HG03469 (cell line): ENCODE measurements around the gene RAB5B.
"Not testable (repeated sequence)": the region's sequence is repeated elsewhere in the genome, so short reads cannot be mapped to it uniquely, and the experiment has no call there.

Source experiments
- ATAC-seq: cut with Tn5 transposase; IDR thresholded peaks from one replicate; pipeline ENCODE4 v1.9.1; 2021; ENCODE audit warnings: mild to moderate bottlenecking, moderate library complexity, moderate number of reproducible peaks; ENCODE audit not compliant: unreplicated experiment

The RAB5B gene

DNA sequence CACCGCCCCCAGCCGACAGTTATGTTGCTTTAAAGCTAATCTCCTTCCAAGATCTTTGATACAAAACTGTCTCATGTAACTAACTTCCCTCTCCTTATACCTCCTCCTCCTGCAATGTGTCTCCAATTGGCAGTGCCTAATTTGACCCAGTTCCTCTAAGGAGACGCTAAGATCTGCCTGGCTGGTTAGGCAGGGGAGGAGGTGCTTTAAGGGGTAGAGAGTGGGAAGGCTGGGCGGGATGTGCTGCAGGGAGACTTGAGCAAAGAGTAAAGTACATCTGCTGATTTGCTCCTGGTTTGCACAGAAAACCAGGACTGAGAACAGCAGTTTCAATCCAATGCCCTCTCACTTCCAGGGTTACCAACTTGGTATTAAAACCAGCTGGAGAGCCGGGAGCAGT lies 39.6 kb downstream of the RAB5B start:
- no peak for ATAC-seq

DNA sequence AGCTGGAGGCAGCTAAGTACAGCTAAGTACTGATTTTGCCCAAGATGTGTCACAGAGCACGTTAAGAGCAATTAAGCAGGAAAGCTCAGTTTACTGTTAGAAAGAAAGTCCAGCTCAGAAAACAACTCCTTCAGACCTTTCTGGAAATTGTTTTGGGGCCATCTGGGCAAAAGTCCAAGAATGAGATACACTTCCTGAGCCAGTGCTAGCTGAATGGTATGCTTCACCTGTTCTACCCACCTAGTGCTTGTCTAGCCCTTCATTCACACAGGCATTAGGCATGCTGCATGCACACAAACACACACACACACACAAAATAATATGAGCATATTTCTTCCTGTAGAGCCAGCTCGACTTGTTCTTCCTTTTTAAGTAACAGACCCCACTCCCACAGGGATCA lies 40.3 kb downstream of the RAB5B start:
- ATAC-seq = no peak

DNA sequence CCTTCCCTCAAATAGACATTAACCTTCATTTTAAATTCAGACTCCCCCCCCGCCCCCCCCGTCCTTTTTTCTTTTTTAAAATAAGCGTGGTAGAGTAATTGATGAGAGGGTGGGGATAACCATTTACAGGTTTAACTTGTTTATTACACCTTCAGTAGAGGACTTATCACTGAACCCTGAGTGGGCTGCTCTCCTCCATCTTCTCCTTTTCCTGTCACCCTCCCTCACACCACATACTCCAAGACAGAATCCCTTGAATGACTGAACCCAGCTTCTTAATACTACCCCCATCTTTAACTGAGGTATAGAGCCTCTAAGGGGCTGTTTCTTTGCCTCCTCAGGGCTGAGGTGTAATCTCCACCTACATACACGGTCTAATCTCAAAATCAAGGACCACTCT lies 43.3 kb downstream of the RAB5B start:
- ATAC-seq = no peak

DNA sequence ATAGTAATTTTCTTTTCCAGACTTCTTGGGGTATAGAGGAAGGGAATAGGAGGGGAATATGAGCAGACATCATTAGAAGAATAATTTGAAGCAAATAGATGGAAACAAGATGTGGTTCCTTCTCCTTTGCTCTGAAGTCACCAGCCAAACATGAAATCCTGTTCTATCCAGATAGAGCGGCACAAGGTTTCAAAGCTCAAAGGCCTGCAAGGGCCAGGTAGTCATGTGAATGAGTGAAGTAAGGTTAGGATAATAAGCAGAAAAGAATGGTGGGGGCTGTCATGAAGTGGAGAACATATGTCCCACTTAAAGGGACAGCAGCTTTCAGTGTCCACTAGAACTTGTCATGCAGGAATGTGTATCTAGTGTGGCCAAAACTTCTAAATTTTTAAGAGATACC lies 44.5 kb downstream of the RAB5B start:
- no peak for ATAC-seq

DNA sequence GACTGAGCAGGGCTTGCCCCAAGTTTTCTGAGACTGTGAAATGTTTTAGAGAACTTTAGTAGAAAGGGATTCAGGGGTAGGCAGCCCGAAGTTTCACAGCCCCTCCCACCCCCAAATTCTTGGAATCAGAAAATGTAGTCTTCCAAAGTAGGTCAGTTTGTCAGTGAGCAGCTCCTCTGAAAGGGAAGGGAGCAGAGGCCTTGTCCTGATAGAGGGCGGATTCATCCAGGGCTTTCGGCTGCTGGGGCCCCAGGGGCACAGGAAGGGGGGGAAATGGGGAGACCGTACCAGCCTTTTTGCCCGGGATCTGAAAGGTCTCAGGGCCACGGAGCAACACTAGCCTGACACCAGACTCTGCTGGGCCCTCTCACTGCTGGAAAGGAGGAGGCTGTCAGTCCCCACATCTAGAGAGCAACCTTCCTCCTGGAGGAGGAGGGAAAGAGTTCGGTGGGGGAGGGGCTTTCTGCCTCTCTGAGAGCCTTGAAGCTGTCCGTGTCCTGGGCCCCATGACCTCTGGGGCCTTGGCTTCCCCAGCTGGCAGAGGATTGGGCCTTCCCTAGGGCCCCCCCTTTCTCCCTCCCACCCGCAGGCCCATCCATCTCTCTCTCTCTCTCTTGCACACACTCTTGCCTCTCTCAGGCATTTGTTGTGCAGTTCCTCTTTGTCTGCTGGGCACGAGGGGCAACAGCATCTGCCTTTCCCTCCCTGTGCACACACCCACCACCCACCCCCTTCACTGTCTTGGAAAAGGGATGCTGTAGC lies 46.7 kb downstream of the RAB5B start, which contains the start of gene IKZF4:
TSS of gene IKZF4 (plus strand) at position 621 of the 762 bp plus-strand sequence. CDS start 451 bp downstream, outside the sequence.
- no peak for ATAC-seq

DNA sequence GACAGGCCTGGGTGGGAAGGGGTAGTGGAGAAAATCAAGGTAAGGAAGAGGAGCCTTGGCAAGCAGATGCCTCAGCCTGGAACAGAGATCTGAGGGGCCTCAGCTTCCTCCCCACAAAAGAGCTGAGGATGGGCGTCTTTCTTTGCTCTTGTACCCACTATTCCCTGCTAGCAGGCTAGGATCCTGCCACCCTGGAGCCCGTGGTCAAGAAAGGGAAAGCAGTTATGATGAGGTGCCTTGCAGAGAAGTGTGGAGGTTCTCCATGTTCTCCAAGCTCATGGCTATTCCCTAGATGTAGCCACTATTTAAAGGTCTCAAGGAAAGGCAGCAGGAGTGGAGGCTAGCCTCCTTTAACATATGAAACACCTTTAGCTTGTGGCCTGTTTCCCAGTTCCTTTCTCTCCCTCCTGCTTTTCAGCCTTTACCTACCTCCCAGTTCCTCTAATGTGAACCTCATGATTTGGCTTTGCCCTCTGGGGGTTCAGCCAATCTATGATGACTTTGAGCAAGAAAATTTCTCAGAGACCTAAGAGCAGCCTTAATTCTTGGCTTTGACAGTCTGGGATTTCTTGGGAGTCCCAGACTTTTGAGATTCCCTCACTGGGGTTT lies 48.1 kb downstream of the RAB5B start:
- no peak for ATAC-seq

DNA sequence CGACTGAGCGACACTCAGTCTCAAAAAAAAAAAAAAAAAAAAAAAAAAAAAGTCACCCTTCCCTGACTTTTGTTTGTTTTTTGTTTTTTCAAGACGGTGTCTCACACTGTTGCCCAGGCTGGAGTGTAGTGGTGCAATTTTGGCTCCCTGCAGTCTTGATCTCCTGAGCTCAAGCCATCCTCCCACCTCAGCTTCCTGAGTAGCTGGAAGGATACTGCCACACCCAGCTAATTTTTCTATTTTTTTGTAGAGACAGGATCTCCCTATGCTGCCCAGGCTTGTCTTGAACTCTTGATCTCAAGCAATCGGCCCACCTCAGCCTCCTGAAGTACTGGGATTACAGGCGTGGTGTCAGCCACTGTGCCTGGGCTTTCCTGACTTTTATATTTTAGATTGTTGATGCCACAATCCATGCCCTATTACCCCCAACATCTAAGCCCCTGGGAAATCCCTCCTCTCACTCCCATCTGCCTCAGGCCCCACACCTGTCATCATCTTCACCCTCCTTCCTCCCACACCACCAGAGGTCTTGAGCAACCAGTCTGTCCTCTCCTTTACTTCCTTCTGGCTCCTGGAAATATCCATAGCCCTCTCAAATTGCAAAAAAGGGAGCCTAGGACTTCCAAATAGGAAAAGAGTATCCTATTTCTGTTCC lies 54.8 kb downstream of the RAB5B start:
- ATAC-seq = no peak

DNA sequence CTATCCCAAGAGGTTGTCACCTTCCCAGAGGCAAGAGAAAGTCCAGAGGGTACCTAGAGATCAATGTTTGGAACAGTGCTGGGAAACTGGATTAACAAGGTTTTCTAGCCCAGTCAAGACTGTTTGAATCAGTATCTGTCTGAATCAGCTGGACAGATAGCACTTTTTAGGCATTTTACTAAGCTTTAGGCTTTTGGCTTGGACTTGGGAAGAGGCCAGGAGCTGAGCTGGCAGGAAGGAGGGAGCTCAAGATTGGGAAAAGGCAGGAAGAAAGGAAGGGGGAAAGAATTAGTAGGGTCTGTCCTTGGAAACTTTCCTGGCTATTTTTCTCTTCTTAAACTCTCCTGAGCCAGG lies 55.3 kb downstream of the RAB5B start:
- ATAC-seq = no peak

DNA sequence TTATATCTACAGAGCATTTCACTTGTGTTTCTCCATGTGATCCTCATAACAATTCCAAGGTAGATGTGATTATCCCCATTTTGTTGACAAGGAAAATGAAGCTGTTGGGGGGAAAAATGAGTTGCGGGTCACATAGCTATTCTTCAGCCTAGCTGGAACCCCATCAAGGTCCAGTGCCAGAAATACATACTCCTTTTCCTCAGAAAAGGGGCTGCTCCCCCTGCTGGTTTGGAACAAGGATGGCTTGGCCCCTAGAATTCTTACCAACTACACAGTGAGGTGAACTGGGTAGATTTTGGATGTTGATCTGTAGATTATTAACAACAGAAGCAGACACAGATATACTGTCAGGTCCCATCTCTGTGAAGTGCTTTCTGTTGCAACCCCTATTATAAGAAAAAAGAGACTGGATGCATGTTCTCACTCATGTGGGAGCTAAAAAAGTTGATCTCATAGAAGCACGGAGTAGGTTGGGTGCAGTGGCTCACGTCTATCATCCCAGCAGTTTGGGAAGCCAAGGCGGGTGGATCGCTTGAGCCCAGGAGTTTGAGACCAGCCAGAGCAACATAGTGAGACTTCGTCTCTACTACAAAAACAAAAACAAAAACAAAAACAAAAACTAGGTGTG lies 55.9 kb downstream of the RAB5B start:
- no peak for ATAC-seq

DNA sequence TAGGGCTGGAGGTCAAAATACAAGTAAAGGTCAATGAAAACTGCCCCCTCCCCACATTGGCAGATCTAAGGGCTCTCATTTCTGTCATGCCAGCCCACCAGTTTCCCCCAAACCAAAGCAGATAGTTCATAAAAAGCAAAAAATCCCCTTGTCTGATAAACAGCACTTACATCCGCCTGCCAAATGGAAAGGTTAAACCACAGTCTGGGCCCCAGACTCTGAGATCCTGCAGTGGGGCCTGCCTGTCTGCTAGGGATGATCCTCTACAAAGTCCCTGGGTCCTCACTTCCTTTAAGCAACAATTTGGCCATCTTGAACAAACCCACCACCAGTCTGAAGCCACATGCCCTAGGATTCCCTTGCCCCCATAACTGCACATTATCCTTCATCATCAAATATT lies 58.1 kb downstream of the RAB5B start:
- ATAC-seq = no peak

DNA sequence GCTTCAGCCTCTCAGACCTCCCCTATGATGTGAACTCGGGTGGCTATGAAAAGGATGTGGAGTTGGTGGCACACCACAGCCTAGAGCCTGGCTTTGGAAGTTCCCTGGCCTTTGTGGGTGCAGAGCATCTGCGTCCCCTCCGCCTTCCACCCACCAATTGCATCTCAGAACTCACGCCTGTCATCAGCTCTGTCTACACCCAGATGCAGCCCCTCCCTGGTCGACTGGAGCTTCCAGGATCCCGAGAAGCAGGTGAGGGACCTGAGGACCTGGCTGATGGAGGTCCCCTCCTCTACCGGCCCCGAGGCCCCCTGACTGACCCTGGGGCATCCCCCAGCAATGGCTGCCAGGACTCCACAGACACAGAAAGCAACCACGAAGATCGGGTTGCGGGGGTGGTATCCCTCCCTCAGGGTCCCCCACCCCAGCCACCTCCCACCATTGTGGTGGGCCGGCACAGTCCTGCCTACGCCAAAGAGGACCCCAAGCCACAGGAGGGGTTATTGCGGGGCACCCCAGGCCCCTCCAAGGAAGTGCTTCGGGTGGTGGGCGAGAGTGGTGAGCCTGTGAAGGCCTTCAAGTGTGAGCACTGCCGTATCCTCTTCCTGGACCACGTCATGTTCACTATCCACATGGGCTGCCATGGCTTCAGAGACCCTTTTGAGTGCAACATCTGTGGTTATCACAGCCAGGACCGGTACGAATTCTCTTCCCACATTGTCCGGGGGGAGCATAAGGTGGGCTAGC lies 60.9 kb downstream of the RAB5B start:
- no peak for ATAC-seq

DNA sequence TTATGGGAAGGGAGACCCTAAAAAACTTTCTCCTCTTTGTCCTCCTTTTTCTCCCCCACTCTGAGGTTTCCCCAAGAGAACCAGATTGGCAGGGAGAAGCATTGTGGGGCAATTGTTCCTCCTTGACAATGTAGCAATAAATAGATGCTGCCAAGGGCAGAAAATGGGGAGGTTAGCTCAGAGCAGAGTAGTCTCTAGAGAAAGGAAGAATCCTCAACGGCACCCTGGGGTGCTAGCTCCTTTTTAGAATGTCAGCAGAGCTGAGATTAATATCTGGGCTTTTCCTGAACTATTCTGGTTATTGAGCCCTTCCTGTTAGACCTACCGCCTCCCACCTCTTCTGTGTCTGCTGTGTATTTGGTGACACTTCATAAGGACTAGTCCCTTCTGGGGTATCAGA lies 63.3 kb downstream of the RAB5B start:
- ATAC-seq = no peak

DNA sequence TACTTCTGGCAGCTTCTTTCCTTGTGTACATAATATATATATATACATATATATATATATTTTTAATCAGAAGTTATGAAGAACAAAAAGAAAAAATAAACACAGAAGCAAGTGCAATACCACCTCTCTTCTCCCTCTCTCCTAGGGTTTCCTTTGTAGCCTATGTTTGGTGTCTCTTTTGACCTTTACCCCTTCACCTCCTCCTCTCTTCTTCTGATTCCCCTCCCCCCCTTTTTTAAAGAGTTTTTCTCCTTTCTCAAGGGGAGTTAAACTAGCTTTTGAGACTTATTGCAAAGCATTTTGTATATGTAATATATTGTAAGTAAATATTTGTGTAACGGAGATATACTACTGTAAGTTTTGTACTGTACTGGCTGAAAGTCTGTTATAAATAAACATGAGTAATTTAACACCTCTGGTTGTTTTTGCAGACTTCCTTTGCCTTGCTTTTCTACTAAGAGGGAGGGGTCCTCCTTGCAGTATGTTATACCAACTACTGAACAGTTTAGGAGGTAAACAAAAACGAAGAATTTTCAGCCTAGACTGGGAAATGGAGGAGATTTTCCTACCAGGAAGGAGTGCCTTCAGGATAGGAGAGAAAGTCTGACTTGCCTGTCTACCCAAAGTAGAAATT lies 64.3 kb downstream of the RAB5B start:
- no peak for ATAC-seq

DNA sequence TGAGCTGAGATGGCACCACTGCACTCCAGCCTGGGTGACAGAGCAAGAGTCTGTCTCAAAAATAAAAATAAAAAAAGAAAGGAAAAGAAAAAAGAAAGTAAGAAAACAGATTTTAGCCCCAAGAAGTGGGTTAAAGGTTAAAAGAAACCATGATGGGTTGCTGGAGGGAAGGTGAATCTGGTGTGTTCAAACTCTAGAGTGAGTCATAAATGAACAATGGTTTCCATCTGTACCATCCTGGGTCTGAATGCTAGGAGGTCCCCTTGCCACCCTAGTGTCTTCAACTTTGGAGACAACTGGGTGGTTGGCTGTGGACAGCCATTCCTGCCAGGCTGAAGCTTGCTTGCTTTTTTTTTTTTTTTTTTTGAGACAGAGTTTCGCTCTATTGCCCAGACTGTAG lies 66.3 kb downstream of the RAB5B start:
- no peak for ATAC-seq

DNA sequence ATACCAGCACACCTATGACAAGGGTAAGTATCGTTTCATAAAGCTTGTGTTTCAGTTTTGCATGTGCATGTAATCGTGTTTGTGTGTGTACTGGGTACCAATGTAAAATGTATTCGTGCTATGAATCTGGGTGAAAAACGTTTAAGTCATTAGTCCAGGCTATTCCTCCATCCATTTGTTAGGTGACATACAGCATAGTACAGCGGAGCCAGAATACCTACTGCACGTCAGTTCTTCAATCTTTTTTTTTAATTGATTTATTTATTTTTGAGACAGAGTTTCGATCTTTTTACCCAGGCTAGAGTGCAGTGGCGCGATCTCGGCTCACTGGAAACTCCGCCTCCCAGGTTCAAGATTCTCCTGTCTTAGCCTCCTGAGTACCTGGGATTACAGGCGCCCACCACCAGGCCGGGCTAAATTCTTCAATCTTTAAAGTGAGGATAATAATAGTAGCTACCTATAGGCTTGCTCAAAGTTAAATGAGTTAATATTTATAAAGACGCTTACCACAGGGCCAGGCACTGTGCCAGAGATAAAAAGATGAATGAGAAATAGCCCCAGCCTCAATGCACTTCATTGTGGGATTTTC lies 67.2 kb downstream of the RAB5B start:
- no peak for ATAC-seq

DNA sequence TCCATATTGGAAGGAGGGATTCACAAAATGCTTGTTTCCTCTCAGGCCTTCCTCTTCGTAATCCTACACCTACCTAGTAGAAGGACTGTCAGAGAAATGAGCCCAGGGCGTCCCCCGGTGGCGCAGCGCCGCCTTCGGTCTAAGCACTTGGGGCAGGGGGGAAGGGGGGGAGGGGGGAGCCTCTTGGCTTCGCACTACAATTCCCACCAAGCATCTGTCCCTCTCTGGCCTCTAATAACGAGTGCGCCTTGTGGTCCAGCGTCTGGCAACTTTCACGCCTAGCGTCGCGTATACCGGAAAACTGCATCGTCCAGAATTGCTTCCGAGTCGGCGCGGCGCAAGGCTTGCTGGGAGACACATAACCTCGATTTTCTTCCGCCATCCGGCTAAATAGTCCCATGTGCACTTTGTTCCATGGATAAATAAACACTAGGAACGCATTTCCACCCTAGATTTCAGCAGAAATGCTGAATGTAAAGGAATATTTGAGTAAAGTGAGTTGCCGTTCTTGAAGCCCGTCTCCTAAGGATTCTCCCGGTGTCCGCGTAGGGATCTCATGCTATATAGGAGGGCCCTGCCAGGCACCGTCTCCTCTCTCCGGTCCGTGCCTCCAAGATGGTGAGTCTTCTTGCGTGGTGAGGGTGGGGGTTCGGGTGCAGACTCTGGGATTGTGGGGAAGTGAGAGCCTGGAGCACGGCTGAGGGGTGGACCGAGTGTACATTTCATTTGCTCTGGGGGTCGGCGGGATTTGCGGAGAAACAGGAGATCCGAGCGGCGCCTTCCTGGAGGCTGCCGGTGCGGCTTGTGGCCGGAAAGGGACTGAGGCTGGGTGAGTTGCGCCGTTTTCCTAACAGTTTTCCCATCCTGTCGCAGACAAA lies 67.9 kb downstream of the RAB5B start, which contains the start of gene RPS26:
TSS of gene RPS26 (plus strand) at position 367 of the 878 bp plus-strand sequence. CDS start at position 616, 249 bp downstream.
- peak; percentile 73 for ATAC-seq

DNA sequence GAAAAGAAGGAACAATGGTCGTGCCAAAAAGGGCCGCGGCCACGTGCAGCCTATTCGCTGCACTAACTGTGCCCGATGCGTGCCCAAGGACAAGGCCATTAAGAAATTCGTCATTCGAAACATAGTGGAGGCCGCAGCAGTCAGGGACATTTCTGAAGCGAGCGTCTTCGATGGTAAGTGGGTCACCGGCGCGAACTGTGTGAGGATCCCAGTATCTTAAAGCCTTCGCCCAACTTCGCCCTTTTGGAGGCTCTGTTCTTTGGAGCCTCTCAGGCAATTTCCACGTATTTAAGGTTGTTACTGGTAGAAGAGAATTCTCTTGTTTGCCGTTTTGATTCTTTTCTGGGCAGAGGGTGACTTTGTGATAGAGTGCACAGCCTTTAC lies 68.5 kb downstream of the RAB5B start:
- ATAC-seq = not testable (repeated sequence)

DNA sequence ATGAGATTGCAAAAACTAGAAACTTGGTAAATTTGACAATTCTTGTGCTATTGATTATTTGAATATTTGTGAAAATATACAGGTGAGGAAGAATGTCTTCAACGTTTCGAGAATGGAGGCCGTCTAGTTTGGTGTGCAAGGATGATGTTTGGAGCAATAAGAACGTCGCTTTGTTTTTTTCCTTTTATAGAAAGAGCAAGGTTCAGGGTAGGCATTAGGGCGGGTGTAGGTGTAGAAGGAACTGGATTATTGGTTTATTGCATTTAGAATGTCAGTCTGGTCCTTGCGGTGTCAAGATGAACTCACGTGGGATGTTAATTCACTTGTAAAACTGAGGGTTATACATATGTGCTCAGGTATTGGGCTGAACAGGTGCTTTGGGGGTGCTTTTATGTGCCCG lies 69.0 kb downstream of the RAB5B start:
- no peak for ATAC-seq
